ENCODE measurements around the gene ADGRL1. TPM values are rescaled to one million over a fixed set of nuclear protein-coding genes. Genes with fewer than 3 reads are reported as not detected.

The ADGRL1 gene
- total and polyA plus RNA-seq, 10 of the 15 experiments (the other 5 are each of a cell fraction or from before 2014, with no cell fraction given), result 0.05 to 4.8 (median 0.71) TPM

GRCh38 chr19:14116918-14117578 lies 88.9 kb downstream of the ADGRL1 start (continued):
- no peak for TF ChIP-seq CEBPB (IDR thresholded peaks at IDR 0.05; ENCODE audit: borderline replicate concordance in 1 of 2, low read depth in 2 of 2, low read length in 2 of 2)
- no peak for TF ChIP-seq NFYA (IDR thresholded peaks at IDR 0.05; ENCODE audit: borderline replicate concordance, low read depth, low read length)
- no peak for TF ChIP-seq ATF2 (IDR thresholded peaks at IDR 0.05; ENCODE audit: low read length)
- TF ChIP-seq HDAC6 (IDR thresholded peaks at IDR 0.05; ENCODE audit: unreplicated experiment), result no peak
- TF ChIP-seq LARP7 (IDR thresholded peaks at IDR 0.05), result 0 out of 2 replicates have a peak, but pooled peaks have one; percentile 43
- TF ChIP-seq RUNX3 (IDR thresholded peaks at IDR 0.05; ENCODE audit: low read length), result 0 out of 2 replicates have a peak, but pooled peaks have one; percentile 7
- no peak for TF ChIP-seq TARDBP (IDR thresholded peaks at IDR 0.05; ENCODE audit: borderline replicate concordance)
- no peak for TF ChIP-seq E4F1 (IDR thresholded peaks at IDR 0.05; ENCODE audit: borderline replicate concordance, partially characterized antibody)
- no peak for TF ChIP-seq CEBPZ (IDR thresholded peaks at IDR 0.05; ENCODE audit: low read depth, low read length)
- no peak for TF ChIP-seq CREB1 (IDR thresholded peaks at IDR 0.05; ENCODE audit: low read depth)
- no peak for TF ChIP-seq NKRF (conservative IDR thresholded peaks at IDR 0.05)

Measured in GM12878 (cell line).